A375 (cell line): ENCODE measurements around the gene NKRF. TPM values are rescaled to one million over a fixed set of nuclear protein-coding genes. Genes with fewer than 3 reads are reported as not detected.

Experiments
- small RNA-seq: library from RNA; depleted of rRNA; stranded (forward); fragments of <200 nt; gene quantifications from one replicate; pipeline ENCODE3, GENCODE V24; 2014
- total RNA-seq: library from RNA; depleted of rRNA; stranded (reverse); fragments of >200 nt; shearing (Covaris generic); gene quantifications from 2 replicates; pipeline ENCODE4 v1.2.3, GENCODE V29; 2014; rRNA removed

The NKRF gene
- 10.0 and 11.5 TPM in 2 replicates for total RNA-seq

DNA sequence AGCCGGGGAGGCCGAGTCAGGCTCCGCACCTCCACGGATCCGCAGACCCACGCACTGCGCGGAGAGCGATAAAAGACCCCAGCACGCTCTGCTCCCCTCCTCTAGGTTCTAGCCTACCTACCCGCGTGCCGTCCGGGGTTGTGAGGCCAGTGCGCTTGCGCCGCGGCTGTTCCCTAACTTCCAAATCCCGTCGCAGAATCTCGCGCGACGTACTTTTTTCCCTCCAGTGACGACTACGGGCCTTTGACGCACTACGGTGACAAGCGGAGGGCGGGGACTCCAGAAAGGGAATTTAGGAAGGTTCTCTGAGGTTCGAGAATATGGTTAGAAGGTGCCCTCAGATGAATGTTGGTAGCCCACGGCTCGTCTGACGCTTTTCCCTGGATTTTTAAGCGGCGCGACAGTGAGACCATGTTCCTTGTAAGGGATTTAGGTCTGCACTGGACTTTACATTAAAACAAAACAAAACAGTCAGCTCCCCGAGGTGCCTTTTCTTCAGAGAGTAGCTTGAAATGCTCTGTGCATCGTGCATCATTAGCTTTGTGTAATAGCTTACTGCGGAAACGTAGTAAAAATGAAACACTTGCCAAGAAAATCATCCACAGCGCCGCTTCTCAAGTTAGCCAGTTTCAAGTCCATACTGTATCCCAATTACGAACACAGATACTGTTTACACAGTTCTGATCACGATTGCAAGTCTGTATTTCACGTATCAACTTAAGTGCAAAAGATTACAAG lies at the start of gene NKRF:
Gene NKRF (minus strand): TSS at position 145 of the 738 bp plus-strand sequence.

DNA sequence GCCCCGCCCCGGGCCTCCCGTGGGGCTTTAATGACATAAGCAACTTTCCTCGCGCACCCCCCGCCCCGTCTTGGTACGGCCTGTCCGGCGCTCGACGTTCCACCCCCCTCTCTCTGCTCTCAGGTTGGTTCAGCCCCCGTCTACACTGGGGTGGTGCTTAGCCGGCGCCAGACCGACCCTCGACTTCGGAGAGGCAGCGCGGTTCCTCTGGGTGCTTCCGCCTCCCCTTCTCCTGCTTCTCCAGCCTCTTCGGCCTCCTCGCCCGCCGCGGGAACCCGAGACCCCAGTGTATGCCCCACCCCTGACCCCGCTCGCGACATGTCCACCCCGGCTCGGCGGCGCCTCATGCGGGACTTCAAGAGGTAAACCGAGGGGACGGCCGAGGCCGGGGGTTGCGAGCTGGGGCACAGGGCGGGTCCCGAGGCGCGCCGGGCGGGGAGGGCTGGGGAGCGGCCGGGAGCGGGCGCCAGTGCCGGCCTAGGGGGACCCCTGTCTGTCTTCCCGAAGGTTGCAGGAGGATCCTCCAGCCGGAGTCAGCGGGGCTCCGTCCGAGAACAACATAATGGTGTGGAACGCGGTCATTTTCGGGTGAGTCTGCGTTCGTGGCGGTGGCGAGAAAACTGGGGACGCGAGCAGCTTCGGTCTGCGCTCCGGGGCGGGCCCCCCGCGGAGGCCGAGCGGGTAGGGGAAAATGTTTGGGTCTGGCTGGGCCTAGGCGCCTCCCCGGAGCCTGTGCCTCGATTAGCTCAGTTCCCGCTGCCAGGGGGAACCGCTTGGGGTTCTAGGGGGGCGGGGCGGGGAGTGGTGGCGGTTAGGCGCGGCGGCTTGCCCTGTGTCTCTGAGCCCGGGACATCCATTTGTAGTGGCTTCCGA lies 31.6 kb downstream of the NKRF start, which contains the start of gene UBE2A:
Gene UBE2A (plus strand): TSS at position 170 of the 873 bp plus-strand sequence. CDS start 149 bp downstream, at position 319.

DNA sequence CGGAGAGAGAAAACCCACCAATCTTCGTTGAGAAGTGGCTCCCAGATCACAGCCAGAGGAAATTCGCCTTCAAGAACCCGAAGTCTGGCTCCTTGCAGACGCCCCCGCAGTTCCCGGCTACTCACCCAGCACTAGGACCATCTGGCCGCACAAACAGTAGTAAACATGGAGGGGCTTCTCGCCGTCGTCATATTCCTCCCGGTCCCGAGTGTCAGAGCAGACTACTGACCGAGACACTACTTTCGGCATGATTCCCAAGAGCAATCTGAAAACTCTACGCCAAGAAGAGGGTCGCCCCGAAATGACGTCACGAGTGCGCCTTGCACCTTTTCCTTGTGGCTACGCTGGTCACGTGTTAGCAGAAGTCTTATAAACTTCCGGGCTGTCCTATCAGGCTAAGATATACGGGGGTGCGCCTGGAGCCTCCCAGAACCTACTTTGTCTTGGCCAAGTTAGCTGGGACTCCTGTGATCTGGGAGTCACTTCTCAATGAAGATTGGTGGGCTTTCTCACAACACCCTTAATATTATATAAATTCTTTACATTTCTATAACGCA lies 41.0 kb downstream of the NKRF start, which contains the start of gene STEEP1:
Gene STEEP1 (minus strand): TSS at position 303 of the 557 bp plus-strand sequence. CDS start 54 bp downstream, at position 249.

Small RNA genes lying within 50 kb of the gene (small RNA-seq; reads per million reads assigned to genes)
- 0.13 reads per million for gene MIR766

Other genes with a start within 250 kb of the NKRF start
- 5.4 and 6.2 TPM in 2 replicates for gene SLC25A43, start 207.1 kb downstream of the NKRF start, total RNA-seq
- gene SLC25A5, start 138.0 kb downstream of the NKRF start, total RNA-seq: 264 and 280 TPM in 2 replicates
- gene STEEP1, start 41.0 kb downstream of the NKRF start, total RNA-seq: 53.2 and 59.3 TPM in 2 replicates
- 24.9 and 27.9 TPM in 2 replicates for gene UBE2A, start 31.9 kb downstream of the NKRF start, total RNA-seq
- gene SEPTIN6, start 86.7 kb upstream of the NKRF start, total RNA-seq: 11.5 and 15.3 TPM in 2 replicates
- gene SOWAHD, start 152.2 kb upstream of the NKRF start, total RNA-seq: not detected in 2 replicates
- 2,145 and 2,387 TPM in 2 replicates for gene RPL39, start 185.2 kb upstream of the NKRF start, total RNA-seq
- gene UPF3B, start 246.5 kb upstream of the NKRF start, total RNA-seq: 5.7 and 7.7 TPM in 2 replicates